HepG2 (cell line): ENCODE data around the gene HNRNPUL2. TPM values are rescaled to one million over a fixed set of nuclear protein-coding genes. Genes with fewer than 3 reads are reported as not detected.

Experiments used
- ATAC-seq: fragments of 200-7000 bp; cut with Tn5 transposase; 3 replicates; pipeline ENCODE4 v1.9.1; 2020; ENCODE audit warnings: mild to moderate bottlenecking, moderate library complexity
- BruUV-seq: library from RNA; stranded (reverse); fragments of 400-500 nt; replicated peaks from 2 replicates; lab custom pipeline; 2021; lab: Mats Ljungman, UMichigan
- CTCF ChIA-PET: fragments of 300-600 bp; formaldehyde crosslinking; extraction: SDS; loops from one replicate; lab custom pipeline; 2021; ENCODE audit warnings: low total read pairs, inconsistent platforms, low intra/inter-chr PET ratio; lab: Yijun Ruan, JAX
- POLR2A ChIA-PET: fragments of 350-600 bp; sonication (Branson Sonifier 250); formaldehyde crosslinking; loops from one replicate; lab custom pipeline; 2020; ENCODE audit warnings: antibody characterized with exemption, inconsistent platforms; lab: Yijun Ruan, JAX
- DNase-seq: peaks from one replicate; pipeline ENCODE4 v3.0.0-alpha.2; 2015; ENCODE audit warnings: low spot score
- FAIRE-seq: peaks from 3 replicates; lab custom pipeline; 2011; peaks lifted over from hg19 to GRCh38; lab: Jason Lieb, UNC
- H2AFZ ChIP-seq: one replicate; pipeline ENCODE4 v1.6.1; 2011; ENCODE audit warnings: low read length, inconsistent platforms
- H3K27ac ChIP-seq: fragments of 300-600 bp; 3 replicates; pipeline ENCODE4 v1.8.0; 2011; ENCODE audit warnings: mixed run types, mild to moderate bottlenecking, mixed read lengths, low read length, inconsistent platforms; ENCODE audit not compliant: insufficient read depth; ENCODE audit errors: extremely low read length
- H3K27me3 ChIP-seq, 2 experiments: fragments of 200-600 bp in 1 of 2; 2 replicates in 1 of 2; 3 replicates in 1 of 2; pipeline versions ENCODE4 v1.6.0 to v1.8.0; 2011; ENCODE audit warnings: low read length in 2 of 2, mild to moderate bottlenecking in 2 of 2, moderate library complexity in 2 of 2, inconsistent platforms in 1 of 2; ENCODE audit not compliant: insufficient read depth in 2 of 2, control insufficient read depth in 1 of 2
- H3K36me3 ChIP-seq, 2 experiments: fragments of 200-600 bp in 1 of 2; replicated peaks in 1 of 2; 2 replicates in 1 of 2; 3 replicates in 1 of 2; pipeline versions ENCODE4 v1.5.1 to v1.8.0; 2011; ENCODE audit warnings: low read length in 2 of 2, inconsistent platforms in 1 of 2; ENCODE audit not compliant: insufficient read depth in 2 of 2, control insufficient read depth in 1 of 2
- H3K4me1 ChIP-seq: 2 replicates; pipeline ENCODE4 v1.5.1; 2012; ENCODE audit warnings: low read length, inconsistent platforms; ENCODE audit not compliant: insufficient read depth
- H3K4me2 ChIP-seq: 2 replicates; pipeline ENCODE4 v1.6.0; 2011; ENCODE audit warnings: low read depth, low read length, inconsistent platforms
- H3K4me3 ChIP-seq, 3 experiments: fragments of 200-600 bp in 1 of 3; sonication (generic), shearing (Covaris generic) in 1 of 3; replicated peaks in 1 of 3; 2 replicates each; pipeline ENCODE4 v1.5.1; 2011 to 2016; ENCODE audit warnings: low read length in 3 of 3, inconsistent platforms in 2 of 3, low read depth in 2 of 3, mild to moderate bottlenecking in 2 of 3, control low read depth in 1 of 3, mixed read lengths in 1 of 3; ENCODE audit not compliant: insufficient read depth in 1 of 3
- H3K79me2 ChIP-seq: one replicate; pipeline ENCODE4 v1.6.1; 2011; ENCODE audit warnings: low read length, inconsistent platforms; ENCODE audit not compliant: insufficient read depth
- H3K9ac ChIP-seq: 2 replicates; pipeline ENCODE4 v1.6.0; 2011; ENCODE audit warnings: mild to moderate bottlenecking, low read depth, low read length, inconsistent platforms; ENCODE audit not compliant: insufficient read depth
- H3K9me3 ChIP-seq: 2 replicates; pipeline ENCODE4 v1.5.1; 2012; ENCODE audit warnings: mild to moderate bottlenecking, low read length
- H4K20me1 ChIP-seq: 2 replicates; pipeline ENCODE4 v1.6.0; 2011; ENCODE audit warnings: inconsistent platforms, mild to moderate bottlenecking, low read length, moderate library complexity; ENCODE audit not compliant: insufficient read depth
- ARNTL ChIP-seq: sonication (generic); formaldehyde crosslinking; IDR thresholded peaks from 2 replicates; pipeline ENCODE4 v1.4.0; 2020; ENCODE audit warnings: mild to moderate bottlenecking, missing genetic modification reagents
- CEBPB ChIP-seq: IDR thresholded peaks from 2 replicates; pipeline ENCODE4 v1.6.1; 2011; ENCODE audit warnings: low read depth, low read length, improper control_type of control experiment, borderline replicate concordance
- GABPB1 ChIP-seq: IDR thresholded peaks from 2 replicates; pipeline ENCODE4 v1.6.1; 2016; ENCODE audit warnings: mild to moderate bottlenecking, missing genetic modification reagents, moderate library complexity, missing compliant biosample characterization
- KDM3A ChIP-seq: IDR thresholded peaks from 2 replicates; pipeline ENCODE4 v1.6.1; 2018; ENCODE audit warnings: low read depth, missing compliant biosample characterization
- NFE2 ChIP-seq: sonication (generic); formaldehyde crosslinking; IDR thresholded peaks from 2 replicates; pipeline ENCODE4 v1.4.0; 2020; ENCODE audit warnings: missing genetic modification reagents
- PHB2 ChIP-seq: fragments of 450-650 bp; IDR thresholded peaks from 2 replicates; pipeline ENCODE4 v1.6.1; 2018; ENCODE audit not compliant: partially characterized antibody
- PRMT3 ChIP-seq: sonication (generic); formaldehyde crosslinking; IDR thresholded peaks from 2 replicates; pipeline ENCODE4 v1.8.1; 2022; ENCODE audit warnings: low read depth, mild to moderate bottlenecking, moderate library complexity, missing genetic modification reagents, borderline replicate concordance
- REXO4 ChIP-seq: sonication (generic); formaldehyde crosslinking; IDR thresholded peaks from 2 replicates; pipeline ENCODE4 v1.8.0; 2022; ENCODE audit warnings: missing genetic modification reagents, mild to moderate bottlenecking, borderline replicate concordance
- TBX3 ChIP-seq: fragments of 450-650 bp; IDR thresholded peaks from 2 replicates; pipeline ENCODE4 v1.6.1; 2017; ENCODE audit warnings: antibody characterized with exemption, mild to moderate bottlenecking, inconsistent platforms, borderline replicate concordance
- U2AF1 ChIP-seq: fragments of 200-400 bp; formaldehyde crosslinking; optimal IDR thresholded peaks from 2 replicates; pipeline ENCODE3; 2017; ENCODE audit warnings: mild to moderate bottlenecking, low read depth, low read length
- ZNF296 ChIP-seq: sonication (generic); formaldehyde crosslinking; conservative IDR thresholded peaks from 2 replicates; pipeline ENCODE4 v1.5.0; 2020; ENCODE audit warnings: mild to moderate bottlenecking, missing genetic modification reagents
- ZNF329 ChIP-seq: sonication (generic); formaldehyde crosslinking; IDR thresholded peaks from 2 replicates; pipeline ENCODE4 v1.9.0; 2021; ENCODE audit warnings: low read depth, mild to moderate bottlenecking, missing genetic modification reagents
- ZNF446 ChIP-seq: sonication (generic); formaldehyde crosslinking; IDR thresholded peaks from 2 replicates; pipeline ENCODE4 v1.5.0; 2020; ENCODE audit warnings: mild to moderate bottlenecking, missing genetic modification reagents
- ZNF777 ChIP-seq: sonication (generic); formaldehyde crosslinking; IDR thresholded peaks from 2 replicates; pipeline ENCODE4 v1.4.0; 2020; ENCODE audit warnings: missing genetic modification reagents
- ZNF883 ChIP-seq: sonication (generic); formaldehyde crosslinking; IDR thresholded peaks from 2 replicates; pipeline ENCODE4 v1.5.1; 2020; ENCODE audit warnings: mild to moderate bottlenecking, missing genetic modification reagents; ENCODE audit errors: not compliant biosample characterization
- whole genome bisulfite sequencing: methylation state at CpG from one replicate; pipeline ENCODE4 v1.1.6; 2017; ENCODE audit warnings: low lambda C conversion rate; 5-methylcytosine and 5-hydroxymethylcytosine counted together
- in situ Hi-C: cut with HindIII; loops from 2 replicates; pipeline ENCODE4 v1.10.0; 2017; ENCODE audit warnings: low pct_unique_long_range_greater_than_20kb; ENCODE audit not compliant: extremely low pct_ligation_motif_present
- intact Hi-C: fragments of 100-400 bp; cut with micrococcal nuclease; formaldehyde crosslinking; loops from one replicate; pipeline ENCODE4 v1.10.0; 2022; ENCODE audit not compliant: unreplicated experiment
- polyA plus RNA-seq, 8 experiments: library from polyadenylated mRNA; depleted of rRNA in 3 of 8; stranded (reverse) in 7 of 8; unstranded in 1 of 8; fragments of >200 nt; fragmentation: Illumina TruSeq in 4 of 8; extraction: Trizol in 4 of 8; gene quantifications; 2 replicates each; pipeline versions ENCODE4 v1.2.1 to v1.2.3, GENCODE V29; 2011 to 2016; ENCODE audit warnings: low read depth in 4 of 8, missing spikeins in 1 of 8, mixed read lengths in 1 of 8; ENCODE audit not compliant: insufficient read depth in 1 of 8
- total RNA-seq, 5 experiments: library from RNA; depleted of rRNA; stranded (reverse); fragments of >200 nt; fragmentation: Illumina TruSeq; extraction: Trizol; gene quantifications; 2 replicates each; pipeline ENCODE4 v1.2.3, GENCODE V29; 2016; ENCODE audit warnings: low read depth in 1 of 5
- TF ChIP-seq, protein P1 (sequence below): sonication (generic); formaldehyde crosslinking; IDR thresholded peaks from 2 replicates; pipeline ENCODE4 v1.8.0; 2022; ENCODE audit warnings: missing genetic modification reagents, low read depth, mild to moderate bottlenecking, borderline replicate concordance
- TF ChIP-seq, protein P2 (sequence below): sonication (generic); formaldehyde crosslinking; IDR thresholded peaks from 2 replicates; pipeline ENCODE4 v1.4.0; 2020; ENCODE audit warnings: missing genetic modification reagents, mild to moderate bottlenecking, borderline replicate concordance
- TF ChIP-seq, protein P3 (sequence below): IDR thresholded peaks from 2 replicates; pipeline ENCODE4 v1.6.1; 2016; ENCODE audit warnings: low read depth, control low read depth

Gene HNRNPUL2
- total and polyA plus RNA-seq, 2 of the 13 experiments (the other 11 are each of a cell fraction or from before 2014, with no cell fraction given): 8.4 to 9.6 TPM

DNA sequence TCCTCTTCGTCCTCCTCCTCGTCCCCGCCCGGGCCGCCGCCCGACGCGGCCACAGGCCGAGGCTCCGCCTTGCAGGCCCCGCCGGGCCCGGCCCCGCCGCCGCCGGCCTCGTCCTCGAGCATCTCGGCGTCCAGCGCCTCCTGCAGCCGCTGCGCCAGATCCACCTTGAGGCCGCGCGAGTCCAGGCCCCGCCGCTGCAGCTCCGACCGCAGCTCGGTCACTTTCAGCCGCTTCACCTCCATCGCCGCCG is 417 bp downstream of the HNRNPUL2 start (continued):
- peak; percentile 41; the same call in 1 of the 2 replicates for TF ChIP-seq ZNF777 (CRISPR knock-in tag)
- TF ChIP-seq ZNF296 (CRISPR knock-in tag): 0 out of 2 replicates have a peak, but pooled peaks have one; percentile 12
- TF ChIP-seq U2AF1: no peak
- TF ChIP-seq NFE2 (CRISPR knock-in tag): no peak
- TF ChIP-seq CEBPB: no peak
- peak; percentile 12 for TF ChIP-seq ZNF883
- no peak for TF ChIP-seq KDM3A

DNA sequence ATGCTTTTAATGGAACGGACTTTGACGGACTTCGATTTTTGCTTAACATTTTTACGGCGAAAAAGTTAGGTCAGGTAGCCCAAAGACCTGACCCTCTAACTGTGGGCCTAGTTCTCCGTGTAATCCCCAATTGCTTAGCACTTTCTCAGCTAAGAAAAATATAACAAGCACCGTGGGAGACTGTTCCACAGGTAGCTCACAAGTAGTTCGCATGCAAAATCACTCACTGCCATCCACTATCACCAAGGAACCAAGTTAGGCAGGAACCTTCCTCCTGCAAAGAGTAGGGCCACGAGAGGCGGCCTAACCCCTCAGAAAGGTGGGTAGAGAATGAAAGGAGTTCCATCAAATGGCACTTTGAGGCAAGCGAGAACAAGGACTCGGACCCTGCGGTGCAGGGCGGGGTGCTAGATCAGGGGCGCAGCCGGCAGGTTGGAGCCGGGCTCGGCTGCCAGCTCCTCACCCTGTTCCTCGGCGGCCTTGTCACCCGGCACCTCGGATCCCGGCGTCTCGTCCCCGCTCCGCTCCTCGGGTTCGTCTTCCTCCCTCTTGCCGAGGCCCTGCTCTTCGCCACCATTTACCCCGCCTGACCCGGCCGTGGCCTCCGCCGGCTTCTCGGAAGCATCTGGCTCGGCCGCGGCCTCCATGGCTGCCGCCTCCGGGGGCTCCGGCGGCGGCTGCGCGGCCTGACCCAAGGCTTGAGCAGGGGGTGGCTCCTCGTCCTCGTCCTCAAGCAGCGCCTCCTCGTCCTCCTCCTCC is 922 bp downstream of the HNRNPUL2 start:
- no TSS peak for BruUV-seq
- ATAC-seq: no peak
- no peak for FAIRE-seq
- Histone ChIP-seq H3K79me2 (peaks cover 73% of the 10 kb centered on the region), H2AFZ (no peak overlapping the region), H4K20me1 (peaks cover 30% of the 10 kb centered on the region), H3K9me3 (no peaks in the 10 kb centered on the region), H3K4me1 (peaks cover 54% of the 10 kb centered on the region), H3K4me2 (peak overlapping the region; percentile 85), H3K36me3 (peaks cover 2 to 34% of the 10 kb centered on the region in 2 experiments), H3K4me3 (peak overlapping the region; percentile 85 to 94 (median 91)), H3K27me3 (peaks cover 0 to 3% of the 10 kb centered on the region in 2 experiments; a peak in 1 of 5 replicates), H3K9ac (peak overlapping the region; percentile 95), H3K27ac (peak overlapping the region; percentile 99)
- no peak for DNase-seq
- ChIA-PET CTCF (no interaction called here), POLR2A (interaction anchor here (0.6 to 5.7 kb wide), 24 partner anchors 11 to 324 kb away, joined by 3 to 129 read pairs (median 10); partner anchors contain the start of genes B3GAT3, BSCL2, C11orf98 and CSKMT)
- in situ Hi-C loops: no loop called here
- intact Hi-C loops: loop anchor here (5.0 kb wide), 1 partner anchor 116 kb away; no protein-coding TSS in a partner anchor
- 2% methylated on average over 19 of the region's 51 CpGs for WGBS
- TF ChIP-seq ZNF446 (CRISPR knock-in tag) (no peak), REXO4 (CRISPR knock-in tag) (no peak), ARNTL (no peak), ZNF329 (no peak), PHB2 (no peak), PRMT3 (CRISPR knock-in tag) (no peak), GABPB1 (CRISPR knock-in tag) (0 out of 2 replicates have a peak, but pooled peaks have one; percentile 30), TBX3 (no peak)
- TF ChIP-seq, protein P1, sequence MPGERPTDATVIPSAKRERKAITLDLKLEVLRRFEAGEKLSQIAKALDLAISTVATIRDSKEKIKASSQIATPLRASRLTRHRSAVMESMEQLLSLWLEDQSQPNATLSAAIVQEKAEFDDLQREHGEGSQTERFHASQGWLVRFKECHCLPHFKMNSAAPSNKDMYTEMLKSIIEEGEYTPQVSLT (CRISPR knock-in tag): no peak
- TF ChIP-seq, protein P2, sequence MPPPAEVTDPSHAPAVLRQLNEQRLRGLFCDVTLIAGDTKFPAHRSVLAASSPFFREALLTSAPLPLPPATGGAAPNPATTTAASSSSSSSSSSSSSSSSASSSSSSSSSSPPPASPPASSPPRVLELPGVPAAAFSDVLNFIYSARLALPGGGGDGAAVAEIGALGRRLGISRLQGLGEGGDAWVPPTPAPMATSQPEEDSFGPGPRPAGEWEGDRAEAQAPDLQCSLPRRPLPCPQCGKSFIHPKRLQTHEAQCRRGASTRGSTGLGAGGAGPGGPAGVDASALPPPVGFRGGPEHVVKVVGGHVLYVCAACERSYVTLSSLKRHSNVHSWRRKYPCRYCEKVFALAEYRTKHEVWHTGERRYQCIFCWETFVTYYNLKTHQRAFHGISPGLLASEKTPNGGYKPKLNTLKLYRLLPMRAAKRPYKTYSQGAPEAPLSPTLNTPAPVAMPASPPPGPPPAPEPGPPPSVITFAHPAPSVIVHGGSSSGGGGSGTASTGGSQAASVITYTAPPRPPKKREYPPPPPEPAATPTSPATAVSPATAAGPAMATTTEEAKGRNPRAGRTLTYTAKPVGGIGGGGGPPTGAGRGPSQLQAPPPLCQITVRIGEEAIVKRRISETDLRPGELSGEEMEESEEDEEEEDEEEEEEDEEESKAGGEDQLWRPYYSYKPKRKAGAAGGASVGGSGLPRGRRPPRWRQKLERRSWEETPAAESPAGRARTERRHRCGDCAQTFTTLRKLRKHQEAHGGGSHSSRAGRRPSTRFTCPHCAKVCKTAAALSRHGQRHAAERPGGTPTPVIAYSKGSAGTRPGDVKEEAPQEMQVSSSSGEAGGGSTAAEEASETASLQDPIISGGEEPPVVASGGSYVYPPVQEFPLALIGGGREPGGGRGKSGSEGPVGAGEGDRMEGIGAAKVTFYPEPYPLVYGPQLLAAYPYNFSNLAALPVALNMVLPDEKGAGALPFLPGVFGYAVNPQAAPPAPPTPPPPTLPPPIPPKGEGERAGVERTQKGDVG (CRISPR knock-in tag): no peak
- TF ChIP-seq, protein P3, sequence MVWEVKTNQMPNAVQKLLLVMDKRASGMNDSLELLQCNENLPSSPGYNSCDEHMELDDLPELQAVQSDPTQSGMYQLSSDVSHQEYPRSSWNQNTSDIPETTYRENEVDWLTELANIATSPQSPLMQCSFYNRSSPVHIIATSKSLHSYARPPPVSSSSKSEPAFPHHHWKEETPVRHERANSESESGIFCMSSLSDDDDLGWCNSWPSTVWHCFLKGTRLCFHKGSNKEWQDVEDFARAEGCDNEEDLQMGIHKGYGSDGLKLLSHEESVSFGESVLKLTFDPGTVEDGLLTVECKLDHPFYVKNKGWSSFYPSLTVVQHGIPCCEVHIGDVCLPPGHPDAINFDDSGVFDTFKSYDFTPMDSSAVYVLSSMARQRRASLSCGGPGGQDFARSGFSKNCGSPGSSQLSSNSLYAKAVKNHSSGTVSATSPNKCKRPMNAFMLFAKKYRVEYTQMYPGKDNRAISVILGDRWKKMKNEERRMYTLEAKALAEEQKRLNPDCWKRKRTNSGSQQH (CRISPR knock-in tag): peak; percentile 31; the same call in 1 of the 2 replicates
